ENCODE data around the gene TMEM54. TPM values are rescaled to one million over a fixed set of nuclear protein-coding genes. Genes with fewer than 3 reads are reported as not detected.

The TMEM54 gene
- total RNA-seq, 1 donor from 2014 or later = 14.5 TPM

GRCh38 chr1:32869923-32870614, 31.1 kb downstream of the TMEM54 start:
- peak overlapping the region; percentile 50 for H3K4me3 ChIP-seq
- Mint-ChIP-seq H3K4me1 (peaks cover 34% of the 10 kb centered on the region), H3K9me3 (no peaks in the 10 kb centered on the region), H3K27me3 (ENCODE audit: insufficient read depth, low read depth) (peaks cover 28% of the 10 kb centered on the region), H3K27ac (peak overlapping the region; percentile 21), H3K4me3 (peak overlapping the region; percentile 85), H3K36me3 (no peaks in the 10 kb centered on the region)
- TF ChIP-seq EZH2phosphoT487 (IDR thresholded peaks at IDR 0.05) (no peak), EZH2 (IDR thresholded peaks at IDR 0.05) (no peak)
- TF ChIP-seq, protein P1, sequence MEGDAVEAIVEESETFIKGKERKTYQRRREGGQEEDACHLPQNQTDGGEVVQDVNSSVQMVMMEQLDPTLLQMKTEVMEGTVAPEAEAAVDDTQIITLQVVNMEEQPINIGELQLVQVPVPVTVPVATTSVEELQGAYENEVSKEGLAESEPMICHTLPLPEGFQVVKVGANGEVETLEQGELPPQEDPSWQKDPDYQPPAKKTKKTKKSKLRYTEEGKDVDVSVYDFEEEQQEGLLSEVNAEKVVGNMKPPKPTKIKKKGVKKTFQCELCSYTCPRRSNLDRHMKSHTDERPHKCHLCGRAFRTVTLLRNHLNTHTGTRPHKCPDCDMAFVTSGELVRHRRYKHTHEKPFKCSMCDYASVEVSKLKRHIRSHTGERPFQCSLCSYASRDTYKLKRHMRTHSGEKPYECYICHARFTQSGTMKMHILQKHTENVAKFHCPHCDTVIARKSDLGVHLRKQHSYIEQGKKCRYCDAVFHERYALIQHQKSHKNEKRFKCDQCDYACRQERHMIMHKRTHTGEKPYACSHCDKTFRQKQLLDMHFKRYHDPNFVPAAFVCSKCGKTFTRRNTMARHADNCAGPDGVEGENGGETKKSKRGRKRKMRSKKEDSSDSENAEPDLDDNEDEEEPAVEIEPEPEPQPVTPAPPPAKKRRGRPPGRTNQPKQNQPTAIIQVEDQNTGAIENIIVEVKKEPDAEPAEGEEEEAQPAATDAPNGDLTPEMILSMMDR (IDR thresholded peaks at IDR 0.05) = no peak
- no peaks in the 10 kb centered on the region for H3K9me3 ChIP-seq (ENCODE audit: low read depth)
- H3K36me3 ChIP-seq = no peaks in the 10 kb centered on the region
- no peak for DNase-seq (ENCODE audit: low spot score)
- no peaks in the 10 kb centered on the region for H3K79me2 ChIP-seq (ENCODE audit: low read depth)
- peaks cover 18% of the 10 kb centered on the region for H3K27me3 ChIP-seq
- no peaks in the 10 kb centered on the region for H4K20me1 ChIP-seq (ENCODE audit: low read depth)
- H2AFZ ChIP-seq (replicated peaks) = peak overlapping the region; percentile 65
- H3K4me2 ChIP-seq = peak overlapping the region; percentile 89
- H3K9ac ChIP-seq = no peak overlapping the region
- H3K4me1 ChIP-seq = peaks cover 28% of the 10 kb centered on the region
- H3K27ac ChIP-seq = no peak overlapping the region
- peaks cover 35% of the 10 kb centered on the region for H3F3A ChIP-seq (ENCODE audit: low read depth)

GRCh38 chr1:32868806-32869455, 32.3 kb downstream of the TMEM54 start:
- peaks cover 28% of the 10 kb centered on the region for H3K4me1 ChIP-seq
- H3K27ac ChIP-seq = no peak overlapping the region
- H3K27me3 Mint-ChIP-seq (ENCODE audit: insufficient read depth, low read depth) = peaks cover 26% of the 10 kb centered on the region
- peaks cover 4% of the 10 kb centered on the region for H3K36me3 Mint-ChIP-seq
- peaks cover 45% of the 10 kb centered on the region for H3K4me1 Mint-ChIP-seq
- H3K9me3 Mint-ChIP-seq = no peaks in the 10 kb centered on the region
- no peak for DNase-seq (ENCODE audit: low spot score)
- H4K20me1 ChIP-seq (ENCODE audit: low read depth) = no peaks in the 10 kb centered on the region
- TF ChIP-seq EZH2phosphoT487 (IDR thresholded peaks at IDR 0.05) (no peak), EZH2 (IDR thresholded peaks at IDR 0.05) (no peak)
- TF ChIP-seq, protein P1 (IDR thresholded peaks at IDR 0.05) = no peak
- no peak overlapping the region for H3K9ac ChIP-seq
- no peak overlapping the region for H2AFZ ChIP-seq (replicated peaks)
- peaks cover 34% of the 10 kb centered on the region for H3F3A ChIP-seq (ENCODE audit: low read depth)
- H3K9me3 ChIP-seq (ENCODE audit: low read depth) = no peaks in the 10 kb centered on the region
- H3K27ac Mint-ChIP-seq = no peak overlapping the region
- no peaks in the 10 kb centered on the region for H3K79me2 ChIP-seq (ENCODE audit: low read depth)
- no peaks in the 10 kb centered on the region for H3K36me3 ChIP-seq
- H3K4me3 Mint-ChIP-seq = peak overlapping the region; percentile 85
- no peak overlapping the region for H3K4me2 ChIP-seq
- peaks cover 18% of the 10 kb centered on the region for H3K27me3 ChIP-seq
- no peak overlapping the region for H3K4me3 ChIP-seq

DNA sequence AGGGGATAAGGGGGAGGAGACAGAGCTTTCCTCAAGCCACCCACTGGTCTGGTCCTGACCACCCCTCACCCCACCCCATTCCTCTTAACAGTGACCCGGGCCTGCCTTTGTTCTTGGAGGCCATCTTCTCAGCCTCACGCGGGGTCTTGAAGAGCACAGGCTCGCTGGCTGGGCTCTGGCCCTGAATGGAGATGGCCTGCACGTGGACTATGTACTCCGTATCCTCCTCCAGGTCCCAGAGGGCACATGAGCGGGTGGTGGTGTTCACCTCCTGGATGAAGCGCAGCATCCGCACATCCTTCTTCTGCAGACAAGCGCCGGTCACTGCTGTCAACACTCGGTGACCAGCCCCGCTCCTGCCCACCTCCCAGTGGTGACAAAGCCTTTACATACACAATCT, 33.1 kb downstream of the TMEM54 start:
- peaks cover 53% of the 10 kb centered on the region for H3K4me1 Mint-ChIP-seq
- no peak overlapping the region for H2AFZ ChIP-seq (replicated peaks)
- no peak overlapping the region for H3K4me3 Mint-ChIP-seq
- peaks cover 28% of the 10 kb centered on the region for H3K4me1 ChIP-seq
- peaks cover 34% of the 10 kb centered on the region for H3F3A ChIP-seq (ENCODE audit: low read depth)
- H3K79me2 ChIP-seq (ENCODE audit: low read depth) = no peaks in the 10 kb centered on the region
- H3K9me3 ChIP-seq (ENCODE audit: low read depth) = no peaks in the 10 kb centered on the region
- no peak overlapping the region for H3K27ac ChIP-seq
- H3K9ac ChIP-seq = no peak overlapping the region
- no peaks in the 10 kb centered on the region for H3K36me3 ChIP-seq
- no peaks in the 10 kb centered on the region for H4K20me1 ChIP-seq (ENCODE audit: low read depth)
- DNase-seq (ENCODE audit: low spot score) = no peak
- TF ChIP-seq EZH2phosphoT487 (IDR thresholded peaks at IDR 0.05) (no peak), EZH2 (IDR thresholded peaks at IDR 0.05) (no peak)
- TF ChIP-seq, protein P1 (IDR thresholded peaks at IDR 0.05) = no peak
- H3K4me3 ChIP-seq = no peak overlapping the region
- H3K9me3 Mint-ChIP-seq = no peaks in the 10 kb centered on the region
- H3K27me3 ChIP-seq = peaks cover 18% of the 10 kb centered on the region
- no peak overlapping the region for H3K27ac Mint-ChIP-seq
- H3K4me2 ChIP-seq = no peak overlapping the region
- H3K36me3 Mint-ChIP-seq = peaks cover 4% of the 10 kb centered on the region
- peaks cover 22% of the 10 kb centered on the region for H3K27me3 Mint-ChIP-seq (ENCODE audit: insufficient read depth, low read depth)
